HTERT RPE-1 (cell line): ENCODE measurements around the gene CLDN5.

Source experiments
- in situ Hi-C: fragments of 300-500 bp; cut with MboI; formaldehyde crosslinking; loops from 4 replicates; pipeline ENCODE4 v1.14.3; 2020; ENCODE audit warnings: low sequenced_read_pairs

The CLDN5 gene

GRCh38 chr22:19523240-19524169 is 705 bp downstream of the CLDN5 start:
- in situ Hi-C loops = no loop called here

DNA sequence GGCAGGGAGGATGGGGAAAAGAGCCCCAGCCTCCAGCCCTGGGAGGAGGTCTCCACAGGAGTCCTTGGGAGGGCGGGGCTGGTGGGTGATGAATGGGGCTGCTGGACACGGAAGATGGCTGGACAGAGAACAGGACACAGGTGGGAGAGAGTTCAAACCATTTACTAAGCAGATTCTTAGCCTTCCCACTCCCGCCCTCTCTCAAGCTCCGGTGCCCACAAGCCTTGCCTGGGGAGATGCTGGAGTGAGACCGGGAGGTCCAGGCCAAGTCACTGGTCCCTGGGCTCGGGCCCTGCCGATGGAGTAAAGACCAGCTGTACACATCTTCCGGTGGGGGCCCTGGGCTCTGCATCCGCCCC is 1.4 kb downstream of the CLDN5 start:
- in situ Hi-C loops = no loop called here

GRCh38 chr22:19522190-19522880 is 1.9 kb downstream of the CLDN5 start:
- in situ Hi-C loops = no loop called here

DNA sequence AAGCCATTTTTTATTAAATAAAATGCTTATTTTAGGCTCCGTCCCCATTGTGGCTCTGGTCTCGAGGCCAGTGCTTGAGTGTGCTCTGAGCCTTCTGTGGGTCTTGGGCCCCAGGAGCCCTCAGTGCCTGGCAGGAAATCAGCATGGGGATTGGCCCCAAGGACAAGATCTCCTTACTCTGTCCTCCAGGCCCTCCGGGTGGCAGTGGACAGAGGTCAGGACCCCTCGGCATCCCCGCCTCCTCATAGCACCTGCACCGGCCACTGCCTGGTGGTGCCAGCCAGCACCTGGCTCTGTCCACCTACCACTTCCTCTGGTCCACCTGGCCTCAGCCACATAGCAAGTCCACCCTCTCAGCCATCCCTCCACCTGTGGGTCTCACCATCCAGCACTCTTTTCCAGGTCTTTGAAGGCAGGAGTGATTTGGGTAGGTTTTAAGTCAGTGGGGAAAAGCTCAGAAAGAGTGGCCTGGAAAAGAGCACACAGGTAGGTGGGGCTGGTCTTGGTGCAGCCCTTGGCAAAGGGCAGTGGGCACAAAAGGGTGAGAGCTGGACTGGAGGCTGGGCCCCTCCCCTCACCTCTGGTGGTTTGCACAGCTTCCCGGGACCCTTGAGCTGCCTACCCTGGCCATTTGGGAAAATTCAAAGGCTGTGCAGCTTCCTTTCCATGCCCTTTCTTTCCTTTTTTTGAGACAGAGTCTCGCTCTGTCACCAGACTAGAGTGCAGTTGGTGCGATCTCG is 3.5 kb downstream of the CLDN5 start:
- in situ Hi-C loops = no loop called here

GRCh38 chr22:19520007-19520406 is 4.2 kb downstream of the CLDN5 start:
- in situ Hi-C loops = no loop called here

DNA sequence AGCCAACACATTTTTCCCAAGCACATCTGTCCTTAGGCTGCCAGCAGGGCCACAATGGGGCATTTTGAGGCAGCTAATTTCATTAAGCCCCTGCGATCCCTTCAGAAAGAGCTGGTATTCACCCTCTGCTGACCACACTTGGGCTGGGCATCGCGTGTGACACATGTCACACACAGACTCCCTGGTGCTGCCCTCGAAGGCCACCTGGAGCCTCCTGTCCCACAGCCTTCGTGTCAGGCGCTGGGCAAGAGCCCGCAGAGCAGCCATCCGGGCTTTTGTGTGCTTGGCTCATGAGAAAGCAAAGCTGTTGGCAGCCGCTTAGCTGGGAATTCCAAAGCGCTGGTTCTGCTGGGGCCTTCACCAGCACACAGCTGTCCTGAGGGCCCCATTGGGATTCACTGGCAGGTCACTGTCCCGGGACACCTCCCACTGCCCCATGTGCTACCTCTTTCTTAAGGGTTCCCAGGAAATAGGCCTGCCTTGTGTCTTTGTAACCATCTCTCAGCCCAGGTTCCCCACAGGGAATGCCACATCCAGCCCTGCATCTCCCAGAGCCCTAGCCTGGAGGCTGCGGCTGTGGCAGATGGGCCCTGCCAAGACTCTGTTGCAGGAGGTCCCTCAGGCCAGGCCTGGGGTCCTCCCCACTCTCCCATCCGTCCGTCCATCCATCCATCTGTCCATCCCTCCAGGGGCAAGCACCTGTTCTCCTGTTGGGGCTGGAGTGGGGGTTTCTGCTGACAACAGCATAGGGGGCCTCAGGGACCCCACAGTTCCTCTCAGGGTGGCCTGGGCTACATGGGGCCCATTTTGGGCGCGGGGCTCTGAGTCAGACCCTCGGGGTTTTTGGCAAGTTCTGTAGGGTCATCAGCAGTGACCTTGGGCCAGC is 4.9 kb downstream of the CLDN5 start:
- in situ Hi-C loops = no loop called here

DNA sequence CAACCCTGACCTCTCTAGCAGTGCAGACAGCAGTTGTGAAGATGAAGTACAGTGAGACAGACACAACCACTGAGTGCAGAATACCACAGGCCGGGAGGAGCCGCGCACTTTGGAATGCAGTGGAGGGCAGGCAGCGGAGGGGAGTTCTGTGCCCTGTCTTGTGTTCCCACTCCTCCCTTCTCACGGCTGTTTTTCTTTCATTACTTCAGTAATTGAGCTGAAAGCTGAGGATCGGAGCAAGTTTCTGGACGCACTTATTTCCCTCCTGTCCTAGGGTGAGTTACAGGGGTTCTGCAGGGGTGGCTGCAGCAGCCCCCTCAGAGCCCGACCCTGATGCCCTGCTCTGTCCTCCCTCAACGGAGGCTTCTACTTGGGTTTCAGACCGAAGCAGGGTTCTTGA is 5.6 kb downstream of the CLDN5 start:
- in situ Hi-C loops = no loop called here

GRCh38 chr22:19517919-19518611 is 6.1 kb downstream of the CLDN5 start:
- in situ Hi-C loops = no loop called here

- in situ Hi-C loops = no loop called here
These were observed 7.1 kb downstream of the CLDN5 start for GRCh38 chr22:19517171-19517500.

DNA sequence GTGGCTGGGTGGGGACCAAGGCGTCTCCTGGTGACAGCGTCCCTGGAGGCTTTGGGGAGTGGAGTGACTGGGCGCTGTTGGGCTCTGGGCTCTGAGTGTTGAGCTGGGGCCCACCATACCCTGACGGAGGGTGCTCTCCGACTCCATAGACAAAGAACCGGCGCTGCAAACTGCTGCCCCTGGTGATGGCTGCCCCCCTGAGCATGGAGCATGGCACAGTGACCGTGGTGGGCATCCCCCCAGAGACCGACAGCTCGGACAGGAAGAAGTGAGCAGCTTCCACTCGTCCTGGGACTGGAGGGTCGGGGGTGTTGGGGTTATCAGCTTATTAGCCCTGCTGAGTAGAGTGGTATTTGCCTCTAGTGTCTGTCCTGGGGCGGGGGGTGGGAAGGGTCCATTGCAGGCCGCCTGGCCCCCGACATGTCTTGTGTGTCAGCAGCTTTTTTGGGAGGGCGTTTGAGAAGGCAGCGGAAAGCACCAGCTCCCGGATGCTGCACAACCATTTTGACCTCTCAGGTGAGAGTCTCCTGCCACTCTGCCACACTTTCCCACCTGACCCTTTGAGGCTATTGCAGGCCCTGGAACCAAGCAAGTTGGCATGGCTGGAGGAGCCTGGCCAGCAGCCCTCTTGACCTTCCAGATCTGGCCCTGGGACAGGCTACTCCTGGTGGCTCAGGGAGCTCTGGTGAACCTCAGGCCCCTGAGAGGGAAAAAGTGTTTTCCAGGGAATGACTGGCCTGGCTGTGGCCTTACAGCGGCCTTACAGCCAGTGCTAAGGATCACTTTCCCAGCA is 7.6 kb downstream of the CLDN5 start:
- in situ Hi-C loops = no loop called here

DNA sequence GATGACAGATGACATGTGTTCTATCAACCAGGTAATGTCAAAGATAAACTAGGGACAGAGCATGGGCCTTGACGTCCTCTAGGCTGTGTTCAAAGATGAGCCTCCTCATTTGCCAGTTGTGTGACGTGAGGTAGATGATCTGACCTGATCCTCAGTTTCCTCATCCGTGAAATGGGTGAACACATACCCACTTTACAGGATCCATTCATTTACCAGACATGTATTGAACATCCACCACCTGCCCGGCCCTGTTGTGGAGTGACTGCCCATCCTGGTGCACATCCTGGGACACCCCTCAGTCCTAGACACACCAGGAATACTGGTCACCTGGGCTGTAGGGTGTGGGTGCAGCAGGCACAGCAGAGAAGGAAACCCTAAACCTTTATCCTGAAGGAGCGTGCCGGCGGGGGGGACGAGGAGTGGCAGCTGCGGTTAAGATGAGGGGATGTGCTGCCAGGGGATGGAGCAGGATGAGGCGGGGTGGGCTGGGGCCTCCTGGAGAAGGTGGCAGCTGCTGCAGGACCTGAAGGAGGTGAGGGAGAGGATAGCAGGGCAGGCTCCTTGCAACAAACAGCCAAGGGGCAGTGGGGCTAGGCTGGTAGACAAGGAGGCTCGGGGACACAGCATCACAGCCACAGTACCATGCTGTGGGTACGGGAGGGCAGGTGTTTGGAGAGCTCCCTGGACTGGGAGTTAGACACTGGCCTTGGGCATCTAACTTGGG is 8.4 kb downstream of the CLDN5 start:
- in situ Hi-C loops = no loop called here

DNA sequence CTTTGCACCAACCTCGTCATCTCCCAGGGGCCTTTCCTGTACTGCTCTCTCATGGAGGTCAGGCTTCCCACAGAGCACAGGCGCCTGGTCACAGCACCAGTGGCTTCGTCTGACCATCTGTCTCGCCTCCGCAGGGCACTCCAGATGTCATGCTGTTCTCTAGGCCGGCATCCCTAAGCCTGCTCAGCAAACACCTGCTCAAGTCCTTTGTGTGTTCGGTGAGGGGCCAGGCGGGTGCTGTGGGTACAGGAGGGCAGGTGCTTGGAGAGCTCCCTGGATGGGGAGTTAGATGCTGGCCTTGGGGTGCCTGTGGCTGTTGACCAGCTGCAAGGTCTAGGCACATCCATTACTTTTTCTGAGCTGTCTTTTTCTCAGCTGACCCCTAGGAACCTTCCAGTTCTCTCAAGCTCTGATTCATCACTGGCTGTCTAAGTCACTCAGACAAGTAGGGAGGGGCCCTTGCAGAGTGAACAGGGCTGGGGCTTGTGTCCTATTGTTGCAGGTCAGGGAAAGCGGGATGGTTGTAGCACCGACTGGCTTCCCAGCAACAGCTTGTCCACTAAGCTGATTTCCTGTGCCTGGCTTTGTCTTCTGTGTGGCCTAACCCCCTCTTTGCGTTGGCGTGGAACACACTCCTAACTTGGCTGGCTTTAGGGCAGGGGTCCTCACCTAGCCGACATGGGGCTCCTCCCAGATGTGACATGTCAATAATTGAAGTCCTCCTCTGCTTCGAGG is 9.2 kb downstream of the CLDN5 start:
- in situ Hi-C loops = no loop called here

- in situ Hi-C loops = no loop called here
These were observed 10.4 kb downstream of the CLDN5 start for GRCh38 chr22:19513823-19514222.

- in situ Hi-C loops = no loop called here
These were observed 13.3 kb downstream of the CLDN5 start for GRCh38 chr22:19510919-19511341.

- in situ Hi-C loops = no loop called here
These were observed 14.3 kb downstream of the CLDN5 start for GRCh38 chr22:19509923-19510322.

- in situ Hi-C loops = no loop called here
These were observed 15.0 kb downstream of the CLDN5 start for GRCh38 chr22:19509191-19509590.

GRCh38 chr22:19508024-19508776 is 16.0 kb downstream of the CLDN5 start:
- in situ Hi-C loops = no loop called here
